ENCODE data around the gene RPL10.

- TF ChIP-seq CTCF (conservative IDR thresholded peaks at IDR 0.05; ENCODE audit: low read depth, low read length) (no peak), EZH2 (IDR thresholded peaks at IDR 0.05; ENCODE audit: low read length, unreplicated experiment) (no peak)
Observed at GRCh38 chrX:154381271-154381670, 16.9 kb upstream of the RPL10 start.

All from PC-3 (cell line).